ENCODE results near the gene UVRAG. TPM values are rescaled to one million over a fixed set of nuclear protein-coding genes. Genes with fewer than 3 reads are reported as not detected.

The UVRAG gene
- total and polyA plus RNA-seq, 7 donors = 6.2 to 16.8 (median 13.6) TPM

- no peak for TF ChIP-seq CTCF (IDR thresholded peaks at IDR 0.05)
- H3K27me3 ChIP-seq (ENCODE audit: insufficient read depth in 3 of 3, low read length in 2 of 3) = no peaks in the 10 kb centered on the region
- ATAC-seq (no peak), DNase-seq (no peak)
- no peaks in the 10 kb centered on the region for H3K36me3 ChIP-seq (ENCODE audit: insufficient read depth in 1 of 2, low read depth in 1 of 2)
- no peak overlapping the region for H3K27ac ChIP-seq
- intact Hi-C loops (cut with DNase I) = no loop called here
- H3K9me3 ChIP-seq = no peaks in the 10 kb centered on the region
- H3K4me3 ChIP-seq = no peak overlapping the region
- peaks cover 19% of the 10 kb centered on the region for H3K4me1 ChIP-seq
Observed at GRCh38 chr11:75905434-75905833, 90.4 kb downstream of the UVRAG start.

- Histone ChIP-seq H3K27me3 (ENCODE audit: insufficient read depth in 3 of 3, low read length in 2 of 3) (no peaks in the 10 kb centered on the region), H3K36me3 (ENCODE audit: insufficient read depth in 1 of 2, low read depth in 1 of 2) (peaks cover 0 to 9% of the 10 kb centered on the region in 2 donors), H3K4me3 (no peak overlapping the region), H3K27ac (no peak overlapping the region), H3K9me3 (no peaks in the 10 kb centered on the region), H3K4me1 (peaks cover 13% of the 10 kb centered on the region)
- TF ChIP-seq CTCF (IDR thresholded peaks at IDR 0.05) = no peak
- ATAC-seq = no peak
- intact Hi-C loops (cut with DNase I) = no loop called here
- WGBS, 3 donors = 90 to 92% (median 92%) methylated on average over 3 of the region's 3 CpGs
- no peak for DNase-seq
Observed at GRCh38 chr11:75907906-75908527, 93.0 kb downstream of the UVRAG start.

GRCh38 chr11:75910426-75911145 is 95.6 kb downstream of the UVRAG start:
- H3K36me3 ChIP-seq (ENCODE audit: insufficient read depth in 1 of 2, low read depth in 1 of 2) = peaks cover 0 to 15% of the 10 kb centered on the region in 2 donors
- H3K27ac ChIP-seq = no peak overlapping the region
- intact Hi-C loops (cut with DNase I) = no loop called here
- ATAC-seq (no peak), DNase-seq (no peak)
- no peaks in the 10 kb centered on the region for H3K4me1 ChIP-seq
- H3K9me3 ChIP-seq = no peaks in the 10 kb centered on the region
- no peak for TF ChIP-seq CTCF (IDR thresholded peaks at IDR 0.05)
- no peaks in the 10 kb centered on the region for H3K27me3 ChIP-seq (ENCODE audit: insufficient read depth in 3 of 3, low read length in 2 of 3)
- H3K4me3 ChIP-seq = no peak overlapping the region
- WGBS, 3 donors = 91 to 93% (median 93%) methylated on average over 3 of the region's 3 CpGs

- intact Hi-C loops (cut with DNase I) = no loop called here
- WGBS, 3 donors = 92 to 95% (median 94%) methylated on average over 11 of the region's 11 CpGs
Observed at GRCh38 chr11:75911459-75911858, 96.4 kb downstream of the UVRAG start.

More at GRCh38 chr11:75911459-75911858, 96.4 kb downstream of the UVRAG start:
- ATAC-seq (no peak), DNase-seq (no peak)
- no peak overlapping the region for H3K4me3 ChIP-seq
- H3K4me1 ChIP-seq = no peaks in the 10 kb centered on the region
- peaks cover 0 to 15% of the 10 kb centered on the region in 2 donors for H3K36me3 ChIP-seq (ENCODE audit: insufficient read depth in 1 of 2, low read depth in 1 of 2)
- H3K9me3 ChIP-seq = no peaks in the 10 kb centered on the region
- no peak overlapping the region for H3K27ac ChIP-seq
- no peak for TF ChIP-seq CTCF (IDR thresholded peaks at IDR 0.05)
- H3K27me3 ChIP-seq (ENCODE audit: insufficient read depth in 3 of 3, low read length in 2 of 3) = no peaks in the 10 kb centered on the region
